OCI-LY1 (cell line): Measurements from ENCODE around the gene ATP8B3.

Experiments
- EZH2 ChIP-seq: fragments of 200-600 bp; sonication (generic), shearing (Covaris generic); IDR thresholded peaks from 2 replicates; pipeline ENCODE4 v1.8.0; 2017; ENCODE audit warnings: borderline replicate concordance, mixed run types, mild to moderate bottlenecking, antibody characterized with exemption, low read length, moderate library complexity, mixed read lengths
- TF ChIP-seq, protein P1 (sequence below): fragments of 200-600 bp; sonication (generic), shearing (Covaris generic); IDR thresholded peaks from 2 replicates; pipeline ENCODE4 v1.5.1; 2017; ENCODE audit warnings: mild to moderate bottlenecking, antibody characterized with exemption, low read length, moderate library complexity, mixed read lengths

DNA sequence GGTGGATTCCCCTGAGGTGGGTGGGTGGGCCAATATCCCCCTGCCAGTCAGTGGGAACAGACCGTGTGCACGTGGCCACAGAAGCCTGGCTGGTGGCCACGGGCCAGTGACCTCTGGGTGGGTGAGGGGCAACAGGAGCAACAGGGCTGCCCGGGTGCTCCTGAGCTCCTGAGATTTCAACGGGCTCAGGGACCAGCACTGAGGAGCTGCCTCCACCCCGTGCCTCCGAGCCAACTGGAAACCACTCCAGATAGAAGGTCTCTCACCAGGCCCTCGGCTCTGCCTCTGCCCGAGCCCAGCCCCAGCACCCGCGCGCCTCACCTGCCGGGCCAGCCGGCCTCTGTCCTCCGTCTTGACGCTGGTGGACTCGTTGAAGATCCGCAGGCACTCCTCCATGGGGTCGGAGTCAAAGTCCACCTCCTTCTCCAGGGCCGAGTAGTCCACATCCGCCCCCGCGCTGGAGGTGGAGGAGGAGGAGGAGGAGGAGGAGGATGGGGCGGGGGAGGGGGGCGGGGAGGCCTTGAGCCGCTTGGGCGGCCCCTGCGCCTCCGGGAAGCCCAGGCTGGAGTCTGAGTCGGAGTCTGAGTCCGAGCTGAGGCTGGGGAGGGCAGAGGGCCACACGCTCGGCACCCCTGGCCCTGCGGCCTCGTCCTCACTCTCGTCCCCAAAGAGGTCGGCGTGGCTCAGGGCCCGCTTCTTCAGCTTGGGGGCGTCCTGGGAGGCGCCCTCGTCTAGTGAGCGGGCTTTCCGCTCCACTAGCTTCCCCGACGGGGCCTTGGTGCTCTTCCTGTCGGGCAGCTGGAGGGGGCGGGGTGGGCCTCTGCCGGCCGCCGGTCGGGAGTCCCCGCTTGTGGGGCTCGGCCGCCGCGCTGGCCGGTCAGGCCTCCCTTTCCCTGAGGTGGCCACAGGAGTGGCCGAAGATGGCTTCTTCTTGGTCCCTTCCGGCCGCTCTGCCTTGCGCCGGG, 14.8 kb upstream of the ATP8B3 start:
- TF ChIP-seq, protein P1, sequence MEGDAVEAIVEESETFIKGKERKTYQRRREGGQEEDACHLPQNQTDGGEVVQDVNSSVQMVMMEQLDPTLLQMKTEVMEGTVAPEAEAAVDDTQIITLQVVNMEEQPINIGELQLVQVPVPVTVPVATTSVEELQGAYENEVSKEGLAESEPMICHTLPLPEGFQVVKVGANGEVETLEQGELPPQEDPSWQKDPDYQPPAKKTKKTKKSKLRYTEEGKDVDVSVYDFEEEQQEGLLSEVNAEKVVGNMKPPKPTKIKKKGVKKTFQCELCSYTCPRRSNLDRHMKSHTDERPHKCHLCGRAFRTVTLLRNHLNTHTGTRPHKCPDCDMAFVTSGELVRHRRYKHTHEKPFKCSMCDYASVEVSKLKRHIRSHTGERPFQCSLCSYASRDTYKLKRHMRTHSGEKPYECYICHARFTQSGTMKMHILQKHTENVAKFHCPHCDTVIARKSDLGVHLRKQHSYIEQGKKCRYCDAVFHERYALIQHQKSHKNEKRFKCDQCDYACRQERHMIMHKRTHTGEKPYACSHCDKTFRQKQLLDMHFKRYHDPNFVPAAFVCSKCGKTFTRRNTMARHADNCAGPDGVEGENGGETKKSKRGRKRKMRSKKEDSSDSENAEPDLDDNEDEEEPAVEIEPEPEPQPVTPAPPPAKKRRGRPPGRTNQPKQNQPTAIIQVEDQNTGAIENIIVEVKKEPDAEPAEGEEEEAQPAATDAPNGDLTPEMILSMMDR: no peak
- no peak for TF ChIP-seq EZH2
